Smooth muscle cell (in vitro differentiated cells): Measurements from ENCODE around the gene FGF14. TPM values are rescaled to one million over a fixed set of nuclear protein-coding genes. Genes with fewer than 3 reads are reported as not detected.
"Not testable (repeated sequence)": the region's sequence is repeated elsewhere in the genome, so short reads cannot be mapped to it uniquely, and the experiment has no call there.

Experiments used
- DNase-seq: peaks from one replicate; lab custom pipeline; 2025; ENCODE audit not compliant: unreplicated experiment; lab: John Stamatoyannopoulos, UW
- H2AFZ ChIP-seq: fragments of 200-600 bp; sonication (generic); 2 replicates; pipeline ENCODE4 v1.6.0; 2016; ENCODE audit warnings: antibody characterized with exemption, low read depth, mild to moderate bottlenecking
- H3F3A ChIP-seq: fragments of 200-600 bp; sonication (generic); 2 replicates; pipeline ENCODE4 v1.6.0; 2017; ENCODE audit warnings: antibody characterized with exemption, low read depth
- H3K27ac ChIP-seq: fragments of 200-600 bp; sonication (generic); 2 replicates; pipeline ENCODE4 v1.5.1; 2016; ENCODE audit warnings: low read depth, mild to moderate bottlenecking
- H3K27me3 ChIP-seq: fragments of 200-600 bp; sonication (generic); 2 replicates; pipeline ENCODE4 v1.6.1; 2016; ENCODE audit warnings: low read depth, mild to moderate bottlenecking
- H3K36me3 ChIP-seq: fragments of 200-600 bp; sonication (generic); 2 replicates; pipeline ENCODE4 v1.5.1; 2016; ENCODE audit warnings: low read depth
- H3K4me1 ChIP-seq: fragments of 200-600 bp; sonication (generic); 2 replicates; pipeline ENCODE4 v1.5.1; 2016; ENCODE audit warnings: low read depth
- H3K4me2 ChIP-seq: fragments of 200-600 bp; sonication (generic); 2 replicates; pipeline ENCODE4 v1.6.0; 2016; ENCODE audit warnings: mild to moderate bottlenecking
- H3K4me3 ChIP-seq: fragments of 200-600 bp; sonication (generic); 2 replicates; pipeline ENCODE4 v1.5.1; 2016; ENCODE audit warnings: mild to moderate bottlenecking
- H3K79me2 ChIP-seq: fragments of 200-600 bp; sonication (generic); 2 replicates; pipeline ENCODE4 v1.6.0; 2016; ENCODE audit warnings: low read depth, mild to moderate bottlenecking
- H3K9ac ChIP-seq: fragments of 200-600 bp; sonication (generic); 2 replicates; pipeline ENCODE4 v1.6.0; 2016; ENCODE audit warnings: low read depth
- H3K9me3 ChIP-seq: fragments of 200-600 bp; sonication (generic); replicated peaks from 2 replicates; pipeline ENCODE4 v1.5.1; 2016; ENCODE audit warnings: low read depth
- H4K20me1 ChIP-seq: fragments of 200-600 bp; sonication (generic); 2 replicates; pipeline ENCODE4 v1.6.0; 2016; ENCODE audit warnings: low read depth
- WGBS: methylation state at CpG from one replicate; pipeline ENCODE4 v1.1.7; 2016; ENCODE audit warnings: low lambda C conversion rate; 5-methylcytosine and 5-hydroxymethylcytosine counted together
- polyA plus RNA-seq: library from polyadenylated mRNA; unstranded; fragments of >200 nt; fragmentation: Nextera tagmentation; extraction: Ambion mirVana; gene quantifications from 2 replicates; pipeline ENCODE4 v1.2.1, GENCODE V29; 2016
- total RNA-seq: library from RNA; depleted of rRNA; stranded (reverse); fragments of >200 nt; gene quantifications from 2 replicates; pipeline ENCODE4 v1.2.3, GENCODE V29; 2014
- TF ChIP-seq, protein P1 (sequence below): fragments of 200-600 bp; sonication (generic); IDR thresholded peaks from 2 replicates; pipeline ENCODE4 v1.5.1; 2017; ENCODE audit warnings: borderline replicate concordance, mild to moderate bottlenecking, antibody characterized with exemption; ENCODE audit not compliant: insufficient read depth, poor library complexity, severe bottlenecking

Gene FGF14
- total and polyA plus RNA-seq, 2 experiments from 2014 or later, result 0.23 TPM; not detected in 1

GRCh38 chr13:102017248-102017647 lies 384.6 kb downstream of the FGF14 start:
- H3K9me3 ChIP-seq, result no peaks in the 10 kb centered on the region
- H3F3A ChIP-seq, result no peaks in the 10 kb centered on the region
- H3K4me1 ChIP-seq, result no peaks in the 10 kb centered on the region
- H3K36me3 ChIP-seq, result no peaks in the 10 kb centered on the region
- no peak overlapping the region for H3K4me2 ChIP-seq
- TF ChIP-seq, protein P1, sequence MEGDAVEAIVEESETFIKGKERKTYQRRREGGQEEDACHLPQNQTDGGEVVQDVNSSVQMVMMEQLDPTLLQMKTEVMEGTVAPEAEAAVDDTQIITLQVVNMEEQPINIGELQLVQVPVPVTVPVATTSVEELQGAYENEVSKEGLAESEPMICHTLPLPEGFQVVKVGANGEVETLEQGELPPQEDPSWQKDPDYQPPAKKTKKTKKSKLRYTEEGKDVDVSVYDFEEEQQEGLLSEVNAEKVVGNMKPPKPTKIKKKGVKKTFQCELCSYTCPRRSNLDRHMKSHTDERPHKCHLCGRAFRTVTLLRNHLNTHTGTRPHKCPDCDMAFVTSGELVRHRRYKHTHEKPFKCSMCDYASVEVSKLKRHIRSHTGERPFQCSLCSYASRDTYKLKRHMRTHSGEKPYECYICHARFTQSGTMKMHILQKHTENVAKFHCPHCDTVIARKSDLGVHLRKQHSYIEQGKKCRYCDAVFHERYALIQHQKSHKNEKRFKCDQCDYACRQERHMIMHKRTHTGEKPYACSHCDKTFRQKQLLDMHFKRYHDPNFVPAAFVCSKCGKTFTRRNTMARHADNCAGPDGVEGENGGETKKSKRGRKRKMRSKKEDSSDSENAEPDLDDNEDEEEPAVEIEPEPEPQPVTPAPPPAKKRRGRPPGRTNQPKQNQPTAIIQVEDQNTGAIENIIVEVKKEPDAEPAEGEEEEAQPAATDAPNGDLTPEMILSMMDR, result no peak
- no peak overlapping the region for H2AFZ ChIP-seq
- H3K27ac ChIP-seq, result no peak overlapping the region
- no peaks in the 10 kb centered on the region for H4K20me1 ChIP-seq
- H3K4me3 ChIP-seq, result no peak overlapping the region
- no peaks in the 10 kb centered on the region for H3K27me3 ChIP-seq
- H3K9ac ChIP-seq, result no peak overlapping the region
- no peaks in the 10 kb centered on the region for H3K79me2 ChIP-seq
- no peak for DNase-seq

DNA sequence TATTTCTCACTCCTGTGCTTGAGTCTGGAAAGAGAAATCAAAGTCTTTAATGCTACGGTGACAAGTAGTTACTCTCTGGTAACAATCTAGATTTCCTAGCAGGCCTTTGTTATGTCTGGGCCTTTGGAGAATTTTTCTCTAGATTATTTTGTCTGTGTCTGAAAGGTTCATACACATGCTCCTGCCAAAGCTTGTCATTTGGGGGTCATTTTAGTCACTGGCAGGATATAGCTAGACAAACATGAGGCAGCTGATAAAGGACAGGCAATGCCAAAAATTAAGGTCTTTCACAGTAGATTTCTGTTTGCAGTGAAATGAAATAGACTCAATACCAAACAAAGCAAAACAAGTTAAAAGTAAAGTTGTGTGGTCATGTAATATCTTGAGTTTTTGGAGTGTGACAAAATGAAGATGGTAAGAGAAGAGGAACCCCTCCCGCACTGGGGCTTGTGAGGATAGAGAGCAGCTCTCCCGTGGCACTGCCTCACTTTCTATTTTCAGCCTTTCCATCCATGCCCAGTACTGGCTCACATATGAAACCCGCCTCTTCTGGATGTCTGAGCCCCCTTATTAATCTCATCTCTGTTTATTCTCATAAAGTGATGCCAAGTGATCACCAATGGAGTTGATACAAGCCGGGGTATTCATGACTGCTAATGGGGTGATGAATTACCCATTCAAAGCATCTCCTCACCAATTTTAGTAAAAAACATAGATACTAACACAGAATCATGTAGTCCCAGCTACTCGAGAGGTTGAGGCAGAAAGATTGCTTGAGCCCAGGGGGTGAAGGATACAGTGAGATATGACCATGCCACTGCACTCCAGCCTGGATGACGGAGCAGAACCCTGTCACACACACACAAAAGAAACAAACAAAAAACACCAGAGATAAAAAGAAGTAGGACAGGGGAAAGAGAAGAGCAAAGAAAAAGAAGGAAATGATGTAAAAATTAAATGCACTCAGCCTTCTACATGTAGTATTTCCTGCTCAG lies 389.3 kb downstream of the FGF14 start:
- no peaks in the 10 kb centered on the region for H3K27me3 ChIP-seq
- H3K36me3 ChIP-seq, result no peaks in the 10 kb centered on the region
- no peak overlapping the region for H2AFZ ChIP-seq
- H3K79me2 ChIP-seq, result no peaks in the 10 kb centered on the region
- no peaks in the 10 kb centered on the region for H4K20me1 ChIP-seq
- no peak overlapping the region for H3K27ac ChIP-seq
- H3K9ac ChIP-seq, result no peak overlapping the region
- H3K4me1 ChIP-seq, result no peaks in the 10 kb centered on the region
- H3K9me3 ChIP-seq, result no peaks in the 10 kb centered on the region
- 77% methylated on average over 7 of the region's 7 CpGs for WGBS
- TF ChIP-seq, protein P1, result no peak
- DNase-seq, result no peak
- H3K4me3 ChIP-seq, result no peak overlapping the region
- no peak overlapping the region for H3K4me2 ChIP-seq
- H3F3A ChIP-seq, result no peaks in the 10 kb centered on the region

DNA sequence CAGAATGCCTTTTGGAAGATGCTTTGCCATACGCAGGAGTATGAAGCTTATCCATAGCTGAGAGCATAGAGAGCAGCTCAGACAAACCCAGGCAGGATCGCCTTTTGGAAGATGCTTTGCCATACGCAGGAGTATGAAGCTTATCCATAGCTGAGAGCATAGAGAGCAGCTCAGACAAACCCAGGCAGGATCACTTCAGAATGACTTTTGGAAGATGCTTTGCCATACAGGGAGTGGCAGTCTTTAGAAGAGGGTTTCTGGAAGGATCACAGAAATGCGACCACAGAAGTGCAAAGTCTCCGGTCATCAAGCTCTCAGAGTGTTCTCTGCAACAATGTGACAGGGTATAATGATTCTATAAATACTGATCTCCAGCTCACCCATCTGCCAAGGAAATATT lies 390.4 kb downstream of the FGF14 start:
- not testable (repeated sequence) for H3K79me2 ChIP-seq, H3K4me1 ChIP-seq, H3K36me3 ChIP-seq, H3F3A ChIP-seq, DNase-seq, H3K4me2 ChIP-seq, H3K27ac ChIP-seq, H3K9ac ChIP-seq, H2AFZ ChIP-seq, H3K9me3 ChIP-seq, H3K4me3 ChIP-seq, H4K20me1 ChIP-seq, H3K27me3 ChIP-seq
- 72% methylated on average over 5 of the region's 5 CpGs for WGBS

- H3K79me2 ChIP-seq, result no peaks in the 10 kb centered on the region
- H2AFZ ChIP-seq, result no peak overlapping the region
- TF ChIP-seq, protein P1, result no peak
- no peaks in the 10 kb centered on the region for H3K27me3 ChIP-seq
- H3K27ac ChIP-seq, result no peak overlapping the region
- H3K4me2 ChIP-seq, result no peak overlapping the region
- H3K9me3 ChIP-seq, result no peaks in the 10 kb centered on the region
- no peak overlapping the region for H3K9ac ChIP-seq
- H3K36me3 ChIP-seq, result no peaks in the 10 kb centered on the region
- no peak overlapping the region for H3K4me3 ChIP-seq
- 82% methylated on average over 5 of the region's 5 CpGs for whole genome bisulfite sequencing
- no peaks in the 10 kb centered on the region for H4K20me1 ChIP-seq
- H3K4me1 ChIP-seq, result no peaks in the 10 kb centered on the region
- DNase-seq, result no peak
- H3F3A ChIP-seq, result no peaks in the 10 kb centered on the region
These were observed 397.8 kb downstream of the FGF14 start for GRCh38 chr13:102003848-102004570.
